Measurements from ENCODE around the gene CDC45.
"Not testable (repeated sequence)": the region's sequence is repeated elsewhere in the genome, so short reads cannot be mapped to it uniquely, and the experiment has no call there.

CDC45 gene

GRCh38 chr22:19443544-19444211, 36.0 kb upstream of the CDC45 start:
- H3K4me3 ChIP-seq (replicated peaks in 1 of 2; ENCODE audit: low read depth in 2 of 2, low read length in 2 of 2): no peak overlapping the region
- DNase-seq (ENCODE audit: low read depth in 2 of 2): no peak
- no peak for TF ChIP-seq CTCF (IDR thresholded peaks at IDR 0.05; ENCODE audit: low read depth, low read length)

- H3K4me3 ChIP-seq (replicated peaks in 1 of 2; ENCODE audit: low read depth in 2 of 2, low read length in 2 of 2); DNase-seq (ENCODE audit: low read depth in 2 of 2): not testable (repeated sequence)
Observed at GRCh38 chr22:19445279-19445982, 34.3 kb upstream of the CDC45 start.

- DNase-seq (ENCODE audit: low read depth in 2 of 2): no peak
- H3K4me3 ChIP-seq (replicated peaks in 1 of 2; ENCODE audit: low read depth in 2 of 2, low read length in 2 of 2): peak overlapping the region; percentile 69 to 72
- TF ChIP-seq CTCF (IDR thresholded peaks at IDR 0.05; ENCODE audit: low read depth, low read length): no peak
Observed at GRCh38 chr22:19446603-19447329, 33.0 kb upstream of the CDC45 start.

GRCh38 chr22:19447330-19448075, 32.2 kb upstream of the CDC45 start, which contains the start of gene C22orf39:
C22orf39 (minus strand) TSS chr22:19447711; CDS start chr22:19447688, 23 bp downstream.
- DNase-seq (ENCODE audit: low read depth in 2 of 2): peak; percentile 96
- no peak for TF ChIP-seq CTCF (IDR thresholded peaks at IDR 0.05; ENCODE audit: low read depth, low read length)
- H3K4me3 ChIP-seq (replicated peaks in 1 of 2; ENCODE audit: low read depth in 2 of 2, low read length in 2 of 2): peak within 1 kb of the TSS; percentile 69 to 72

- peak overlapping the region; percentile 69 to 72 for H3K4me3 ChIP-seq (replicated peaks in 1 of 2; ENCODE audit: low read depth in 2 of 2, low read length in 2 of 2)
- peak; percentile 77 to 83 for DNase-seq (ENCODE audit: low read depth in 2 of 2)
- no peak for TF ChIP-seq CTCF (IDR thresholded peaks at IDR 0.05; ENCODE audit: low read depth, low read length)
Observed at GRCh38 chr22:19448076-19448607, 31.6 kb upstream of the CDC45 start.

GRCh38 chr22:19448739-19449421, 30.8 kb upstream of the CDC45 start:
- DNase-seq (ENCODE audit: low read depth in 2 of 2): no peak
- no peak for TF ChIP-seq CTCF (IDR thresholded peaks at IDR 0.05; ENCODE audit: low read depth, low read length)
- H3K4me3 ChIP-seq (replicated peaks in 1 of 2; ENCODE audit: low read depth in 2 of 2, low read length in 2 of 2): no peak overlapping the region
